B cell (primary cell): ENCODE data around the gene TMSB4X. TPM values are rescaled to one million over a fixed set of nuclear protein-coding genes. Genes with fewer than 3 reads are reported as not detected.

Experiments used
- ATAC-seq: fragments of 200-7000 bp; cut with Tn5 transposase; one replicate; pipeline ENCODE4 v1.10.0; 2021; ENCODE audit warnings: low read depth, mild to moderate bottlenecking, moderate number of reproducible peaks, moderate library complexity
- CTCF ChIA-PET: fragments of 350-600 bp; sonication (Branson Sonifier 250); formaldehyde crosslinking; loops from one replicate; lab custom pipeline; 2021; ENCODE audit warnings: antibody characterized with exemption, inconsistent platforms; lab: Charles Lee
- POLR2A ChIA-PET: fragments of 350-600 bp; sonication (Branson Sonifier 250); formaldehyde crosslinking; loops from one replicate; lab custom pipeline; 2021; ENCODE audit warnings: antibody characterized with exemption; lab: Charles Lee
- DNase-seq: peaks from one replicate; pipeline ENCODE4 v3.0.0; 2013
- H2AFZ ChIP-seq: 2 replicates; pipeline ENCODE4 v1.6.1; 2012; ENCODE audit warnings: mild to moderate bottlenecking, low read depth, low read length; ENCODE audit not compliant: insufficient read depth, poor library complexity, severe bottlenecking
- H3K27ac ChIP-seq, 2 donors: 1 replicate in 1 of 2; 2 replicates in 1 of 2; pipeline ENCODE4 v1.5.1; 2012 to 2013; ENCODE audit warnings: low read length in 2 of 2, mild to moderate bottlenecking in 2 of 2, moderate library complexity in 1 of 2
- H3K27me3 ChIP-seq, 4 experiments: fragments of 200-600 bp in 1 of 4; sonication (generic) in 1 of 4; replicated peaks in 1 of 4; 1 replicate in 2 of 4; 2 replicates in 2 of 4; pipeline versions ENCODE4 v1.6.1 to v1.7.0; 2013 to 2016; ENCODE audit warnings: low read length in 3 of 4, mild to moderate bottlenecking in 2 of 4, mixed read lengths in 1 of 4, moderate library complexity in 1 of 4; ENCODE audit not compliant: insufficient read depth in 4 of 4, control insufficient read depth in 3 of 4; ENCODE audit errors: control extremely low read depth in 1 of 4
- H3K36me3 ChIP-seq, 2 experiments: replicated peaks in 1 of 2; 1 replicate in 1 of 2; 2 replicates in 1 of 2; pipeline versions ENCODE4 v1.6.1 to v1.7.1; 2013; ENCODE audit warnings: low read length in 1 of 2; ENCODE audit not compliant: insufficient read depth in 2 of 2, control insufficient read depth in 1 of 2; ENCODE audit errors: control extremely low read depth in 1 of 2, extremely low read depth in 1 of 2
- H3K4me1 ChIP-seq, 2 donors: fragments of 200-600 bp in 1 of 2; sonication (generic) in 1 of 2; 1 replicate in 1 of 2; 2 replicates in 1 of 2; pipeline versions ENCODE4 v1.5.1 to v1.6.1; 2013 to 2017; ENCODE audit warnings: low read length in 2 of 2; ENCODE audit not compliant: control insufficient read depth in 2 of 2, insufficient read depth in 2 of 2
- H3K4me2 ChIP-seq: replicated peaks from 2 replicates; pipeline ENCODE3; 2012; ENCODE audit warnings: mild to moderate bottlenecking, low read depth, low read length; ENCODE audit not compliant: poor library complexity, severe bottlenecking
- H3K4me3 ChIP-seq, 5 experiments: fragments of 200-600 bp in 1 of 5; sonication (generic) in 1 of 5; 1 replicate in 3 of 5; 2 replicates in 2 of 5; pipeline versions ENCODE4 v1.5.1 to v1.7.0; 2011 to 2016; ENCODE audit warnings: low read length in 4 of 5, mild to moderate bottlenecking in 4 of 5, low read depth in 2 of 5, control low read depth in 1 of 5, moderate library complexity in 1 of 5; ENCODE audit not compliant: insufficient read depth in 1 of 5; ENCODE audit errors: control extremely low read depth in 1 of 5, extremely low read depth in 1 of 5
- H3K79me2 ChIP-seq: fragments of 200-600 bp; sonication (generic); one replicate; pipeline ENCODE4 v1.6.0; 2016; ENCODE audit warnings: low read length; ENCODE audit not compliant: control insufficient read depth, insufficient read depth
- H3K9ac ChIP-seq: fragments of 200-600 bp; sonication (generic); 2 replicates; pipeline ENCODE4 v1.6.1; 2017; ENCODE audit warnings: mild to moderate bottlenecking, low read length, moderate library complexity
- H3K9me3 ChIP-seq, 3 donors: one replicate each; pipeline versions ENCODE4 v1.6.1 to v1.7.1; 2013; ENCODE audit warnings: low read length in 2 of 3; ENCODE audit not compliant: control insufficient read depth in 2 of 3, insufficient read depth in 1 of 3; ENCODE audit errors: control extremely low read depth in 1 of 3
- H4K20me1 ChIP-seq: 2 replicates; pipeline ENCODE4 v1.6.0; 2012; ENCODE audit warnings: mild to moderate bottlenecking, low read length; ENCODE audit not compliant: insufficient read depth, control insufficient read depth, poor library complexity, severe bottlenecking
- H3K27ac Mint-ChIP-seq: one replicate; pipeline ENCODE4 v1.8.0; 2021; ENCODE audit warnings: mixed read lengths
- H3K27me3 Mint-ChIP-seq: one replicate; pipeline ENCODE4 v1.8.0; 2021; ENCODE audit warnings: mixed read lengths
- H3K4me1 Mint-ChIP-seq: one replicate; pipeline ENCODE4 v1.8.0; 2021; ENCODE audit warnings: mixed read lengths
- H3K4me3 Mint-ChIP-seq: one replicate; pipeline ENCODE4 v1.8.0; 2021; ENCODE audit warnings: mixed read lengths
- H3K9me3 Mint-ChIP-seq: one replicate; pipeline ENCODE4 v1.8.0; 2022; ENCODE audit warnings: mixed read lengths; ENCODE audit not compliant: insufficient read depth
- EZH2 ChIP-seq: IDR thresholded peaks from 2 replicates; pipeline ENCODE4 v1.6.1; 2012; ENCODE audit warnings: borderline replicate concordance, low read depth, mild to moderate bottlenecking, moderate library complexity, low read length; ENCODE audit not compliant: insufficient read depth, poor library complexity, severe bottlenecking
- WGBS: methylation state at CpG from one replicate; pipeline ENCODE4 v1.1.5; 2013; ENCODE audit warnings: missing lambda C conversion rate; ENCODE audit not compliant: insufficient coverage; 5-methylcytosine and 5-hydroxymethylcytosine counted together
- intact Hi-C: fragments of 100-400 bp; cut with micrococcal nuclease; formaldehyde crosslinking; loops from one replicate; pipeline ENCODE4 v1.10.0; 2022
- polyA plus RNA-seq: library from polyadenylated mRNA; depleted of rRNA; stranded (reverse); fragments of >200 nt; gene quantifications from 2 replicates; pipeline ENCODE4 v1.2.3, GENCODE V29; 2012
- total RNA-seq, 2 donors: library from RNA; stranded (reverse); fragments of 120-200 nt in 1 of 2; gene quantifications; 1 replicate in 1 of 2; 2 replicates in 1 of 2; pipeline versions ENCODE4 v1.2.3 to v1.2.4, GENCODE V29; 2013 to 2022
- TF ChIP-seq, protein P1 (sequence below): fragments of 200-600 bp; IDR thresholded peaks from one replicate; pipeline ENCODE4 v1.8.0; 2022; ENCODE audit warnings: antibody characterized with exemption, mild to moderate bottlenecking

Gene TMSB4X
- total and polyA plus RNA-seq, 2 donors (not counting 1 experiment from before 2014, with no cell fraction given) = 2,550 to 4,850 TPM

DNA sequence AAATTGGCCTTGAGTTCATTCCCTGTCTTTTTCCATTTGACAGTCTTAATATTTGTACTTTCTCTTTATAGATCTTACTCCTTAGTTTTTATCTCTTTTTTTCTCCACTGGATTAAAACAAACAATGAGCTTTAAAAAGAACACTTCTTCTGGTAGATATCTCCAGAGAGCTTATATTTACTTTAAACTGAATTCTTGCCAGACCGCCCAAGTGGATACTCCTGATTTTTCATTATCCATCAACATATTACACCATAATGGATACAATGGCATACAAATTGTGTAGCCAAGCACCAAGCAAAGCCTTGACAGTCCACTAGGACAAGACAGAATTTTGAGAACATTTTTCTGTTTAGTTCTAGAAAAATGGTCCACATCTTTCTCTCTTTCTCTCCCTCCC lies 18.9 kb downstream of the TMSB4X start:
- WGBS = no CpG with 5 or more reads among the region's 1 CpG
- H3K27me3 Mint-ChIP-seq = no peaks in the 10 kb centered on the region
- ChIA-PET CTCF (interaction anchor here (0.8 kb wide), 1 partner anchor 373 kb away, joined by 3 read pairs; no protein-coding TSS in a partner anchor), POLR2A (no interaction called here)
- TF ChIP-seq, protein P1, sequence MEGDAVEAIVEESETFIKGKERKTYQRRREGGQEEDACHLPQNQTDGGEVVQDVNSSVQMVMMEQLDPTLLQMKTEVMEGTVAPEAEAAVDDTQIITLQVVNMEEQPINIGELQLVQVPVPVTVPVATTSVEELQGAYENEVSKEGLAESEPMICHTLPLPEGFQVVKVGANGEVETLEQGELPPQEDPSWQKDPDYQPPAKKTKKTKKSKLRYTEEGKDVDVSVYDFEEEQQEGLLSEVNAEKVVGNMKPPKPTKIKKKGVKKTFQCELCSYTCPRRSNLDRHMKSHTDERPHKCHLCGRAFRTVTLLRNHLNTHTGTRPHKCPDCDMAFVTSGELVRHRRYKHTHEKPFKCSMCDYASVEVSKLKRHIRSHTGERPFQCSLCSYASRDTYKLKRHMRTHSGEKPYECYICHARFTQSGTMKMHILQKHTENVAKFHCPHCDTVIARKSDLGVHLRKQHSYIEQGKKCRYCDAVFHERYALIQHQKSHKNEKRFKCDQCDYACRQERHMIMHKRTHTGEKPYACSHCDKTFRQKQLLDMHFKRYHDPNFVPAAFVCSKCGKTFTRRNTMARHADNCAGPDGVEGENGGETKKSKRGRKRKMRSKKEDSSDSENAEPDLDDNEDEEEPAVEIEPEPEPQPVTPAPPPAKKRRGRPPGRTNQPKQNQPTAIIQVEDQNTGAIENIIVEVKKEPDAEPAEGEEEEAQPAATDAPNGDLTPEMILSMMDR = no peak
- TF ChIP-seq EZH2 = no peak
- no peak overlapping the region for H3K4me3 Mint-ChIP-seq
- H3K27ac ChIP-seq = no peak overlapping the region
- H3K9ac ChIP-seq = no peak overlapping the region
- peaks cover 15 to 21% of the 10 kb centered on the region in 2 donors for H3K4me1 ChIP-seq
- H3K79me2 ChIP-seq = no peaks in the 10 kb centered on the region
- no peaks in the 10 kb centered on the region for H3K9me3 Mint-ChIP-seq
- H3K27me3 ChIP-seq = no peaks in the 10 kb centered on the region
- no peak overlapping the region for H3K4me2 ChIP-seq
- no peak for DNase-seq
- H3K36me3 ChIP-seq = no peaks in the 10 kb centered on the region
- no peak for ATAC-seq
- intact Hi-C loops = no loop called here
- H3K4me3 ChIP-seq = no peak overlapping the region
- H3K4me1 Mint-ChIP-seq = peaks cover 33% of the 10 kb centered on the region
- no peak overlapping the region for H2AFZ ChIP-seq
- no peaks in the 10 kb centered on the region for H3K9me3 ChIP-seq
- no peak overlapping the region for H3K27ac Mint-ChIP-seq
- H4K20me1 ChIP-seq = no peaks in the 10 kb centered on the region

DNA sequence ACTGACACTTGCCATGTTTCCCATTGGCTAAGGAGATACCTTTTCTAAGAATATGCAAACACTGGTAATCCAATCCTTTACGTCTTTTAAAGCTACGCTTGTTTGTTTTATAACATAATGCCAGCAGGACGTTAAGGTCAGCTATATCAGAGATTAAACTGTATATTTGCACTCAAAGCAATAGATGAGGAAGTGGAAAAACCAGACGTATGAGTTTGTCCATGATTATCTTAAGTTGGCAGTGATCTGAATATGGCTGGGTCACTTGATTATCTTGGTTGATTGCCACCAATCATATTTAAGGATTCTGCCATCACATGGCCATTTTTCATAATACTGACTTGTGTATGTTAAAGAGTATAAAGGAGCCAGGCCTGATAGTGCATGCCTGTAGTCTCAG lies 19.4 kb downstream of the TMSB4X start:
- Histone ChIP-seq H3K9ac (no peak overlapping the region), H3K27ac (no peak overlapping the region), H3K4me1 (peaks cover 20 to 26% of the 10 kb centered on the region in 2 donors), H3K79me2 (no peaks in the 10 kb centered on the region), H3K4me2 (no peak overlapping the region), H2AFZ (no peak overlapping the region), H3K4me3 (no peak overlapping the region), H3K27me3 (no peaks in the 10 kb centered on the region), H3K36me3 (no peaks in the 10 kb centered on the region), H3K9me3 (no peaks in the 10 kb centered on the region), H4K20me1 (no peaks in the 10 kb centered on the region)
- Mint-ChIP-seq H3K27me3 (no peaks in the 10 kb centered on the region), H3K27ac (no peak overlapping the region), H3K9me3 (no peaks in the 10 kb centered on the region), H3K4me3 (no peak overlapping the region), H3K4me1 (peaks cover 34% of the 10 kb centered on the region)
- WGBS = no CpG with 5 or more reads among the region's 4 CpGs
- no peak for ATAC-seq
- intact Hi-C loops = no loop called here
- ChIA-PET CTCF (no interaction called here), POLR2A (no interaction called here)
- TF ChIP-seq, protein P1 = no peak
- TF ChIP-seq EZH2 = no peak
- DNase-seq = no peak
